Progenitor cell of endocrine pancreas (in vitro differentiated cells): Measurements from ENCODE around the gene ANKLE2. TPM values are rescaled to one million over a fixed set of nuclear protein-coding genes. Genes with fewer than 3 reads are reported as not detected.

ENCODE experiments used
- DNase-seq: peaks from one replicate; pipeline ENCODE4 v3.0.0; 2021; ENCODE audit warnings: low spot score; ENCODE audit not compliant: unreplicated experiment
- H3K27ac Mint-ChIP-seq: 2 replicates; pipeline ENCODE4 v1.8.0; 2021; ENCODE audit warnings: mild to moderate bottlenecking, moderate library complexity, mixed read lengths
- H3K27me3 Mint-ChIP-seq: 2 replicates; pipeline ENCODE4 v1.8.0; 2021; ENCODE audit warnings: mixed read lengths
- H3K36me3 Mint-ChIP-seq: 2 replicates; pipeline ENCODE4 v1.8.0; 2022; ENCODE audit warnings: mixed read lengths; ENCODE audit not compliant: insufficient read depth
- H3K4me1 Mint-ChIP-seq: 2 replicates; pipeline ENCODE4 v1.8.0; 2021; ENCODE audit warnings: low read depth, mixed read lengths
- H3K4me3 Mint-ChIP-seq: 2 replicates; pipeline ENCODE4 v1.8.0; 2021; ENCODE audit warnings: low read depth, mild to moderate bottlenecking, moderate library complexity, mixed read lengths
- H3K9me3 Mint-ChIP-seq: 2 replicates; pipeline ENCODE4 v1.8.0; 2021; ENCODE audit warnings: low read depth, mixed read lengths
- total RNA-seq: library from RNA; stranded (reverse); gene quantifications from 2 replicates; pipeline ENCODE4 v1.2.1, GENCODE V29; 2021
- TF ChIP-seq, protein P1 (sequence below): fragments of 200-600 bp; sonication (generic); IDR thresholded peaks from one replicate; pipeline ENCODE4 v1.5.0; 2021; ENCODE audit warnings: antibody characterized with exemption, mild to moderate bottlenecking; ENCODE audit not compliant: unreplicated experiment

ANKLE2 gene
- total RNA-seq, 1 donor from 2014 or later, result 81.1 TPM

DNA sequence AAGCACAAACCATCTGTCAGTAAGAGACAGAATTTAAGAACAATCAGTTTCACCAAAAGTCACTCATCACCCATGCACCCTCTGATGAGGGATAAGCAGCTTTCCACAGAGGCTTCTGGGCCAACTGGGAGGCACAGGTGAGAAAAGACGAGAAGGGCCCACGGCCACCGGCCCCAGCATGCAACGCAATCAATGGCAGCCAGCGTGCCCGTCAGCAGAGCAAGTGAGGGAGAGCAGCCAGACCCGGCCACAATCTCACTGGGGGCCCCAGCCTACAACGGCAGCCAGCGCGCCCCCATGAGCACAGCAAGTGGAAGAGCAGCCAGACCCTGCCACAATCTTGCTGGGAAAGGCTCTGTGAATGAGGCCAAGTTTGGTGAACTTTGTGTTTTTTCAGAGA lies 13.3 kb downstream of the ANKLE2 start:
- H3K27me3 Mint-ChIP-seq, result no peaks in the 10 kb centered on the region
- peaks cover 23% of the 10 kb centered on the region for H3K36me3 Mint-ChIP-seq
- no peaks in the 10 kb centered on the region for H3K9me3 Mint-ChIP-seq
- TF ChIP-seq, protein P1, sequence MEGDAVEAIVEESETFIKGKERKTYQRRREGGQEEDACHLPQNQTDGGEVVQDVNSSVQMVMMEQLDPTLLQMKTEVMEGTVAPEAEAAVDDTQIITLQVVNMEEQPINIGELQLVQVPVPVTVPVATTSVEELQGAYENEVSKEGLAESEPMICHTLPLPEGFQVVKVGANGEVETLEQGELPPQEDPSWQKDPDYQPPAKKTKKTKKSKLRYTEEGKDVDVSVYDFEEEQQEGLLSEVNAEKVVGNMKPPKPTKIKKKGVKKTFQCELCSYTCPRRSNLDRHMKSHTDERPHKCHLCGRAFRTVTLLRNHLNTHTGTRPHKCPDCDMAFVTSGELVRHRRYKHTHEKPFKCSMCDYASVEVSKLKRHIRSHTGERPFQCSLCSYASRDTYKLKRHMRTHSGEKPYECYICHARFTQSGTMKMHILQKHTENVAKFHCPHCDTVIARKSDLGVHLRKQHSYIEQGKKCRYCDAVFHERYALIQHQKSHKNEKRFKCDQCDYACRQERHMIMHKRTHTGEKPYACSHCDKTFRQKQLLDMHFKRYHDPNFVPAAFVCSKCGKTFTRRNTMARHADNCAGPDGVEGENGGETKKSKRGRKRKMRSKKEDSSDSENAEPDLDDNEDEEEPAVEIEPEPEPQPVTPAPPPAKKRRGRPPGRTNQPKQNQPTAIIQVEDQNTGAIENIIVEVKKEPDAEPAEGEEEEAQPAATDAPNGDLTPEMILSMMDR, result no peak
- no peaks in the 10 kb centered on the region for H3K4me1 Mint-ChIP-seq
- H3K27ac Mint-ChIP-seq, result no peak overlapping the region
- DNase-seq, result no peak
- H3K4me3 Mint-ChIP-seq, result no peak overlapping the region

DNA sequence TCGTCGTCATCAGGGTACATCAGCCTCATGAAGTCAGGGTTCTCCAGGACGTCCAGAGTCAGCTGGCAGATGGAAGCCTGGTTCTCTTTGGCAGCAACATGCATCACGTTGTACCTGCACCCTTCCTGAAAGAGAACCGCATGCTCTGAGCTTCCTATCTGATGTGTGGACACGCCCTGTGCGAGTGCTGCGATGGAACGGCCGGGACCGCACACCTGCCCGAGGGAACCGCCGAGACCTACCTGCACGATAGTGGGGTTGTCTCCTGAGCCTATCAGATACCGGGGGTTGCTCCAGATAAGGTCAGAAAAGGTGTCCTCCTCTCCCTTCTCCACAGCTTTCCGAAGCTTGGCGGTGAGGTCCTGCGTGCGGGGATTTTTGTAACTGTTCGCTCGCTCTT lies 13.7 kb downstream of the ANKLE2 start:
- Mint-ChIP-seq H3K4me3 (no peak overlapping the region), H3K9me3 (no peaks in the 10 kb centered on the region), H3K4me1 (no peaks in the 10 kb centered on the region), H3K36me3 (peaks cover 24% of the 10 kb centered on the region), H3K27ac (no peak overlapping the region), H3K27me3 (no peaks in the 10 kb centered on the region)
- TF ChIP-seq, protein P1, result no peak
- no peak for DNase-seq

DNA sequence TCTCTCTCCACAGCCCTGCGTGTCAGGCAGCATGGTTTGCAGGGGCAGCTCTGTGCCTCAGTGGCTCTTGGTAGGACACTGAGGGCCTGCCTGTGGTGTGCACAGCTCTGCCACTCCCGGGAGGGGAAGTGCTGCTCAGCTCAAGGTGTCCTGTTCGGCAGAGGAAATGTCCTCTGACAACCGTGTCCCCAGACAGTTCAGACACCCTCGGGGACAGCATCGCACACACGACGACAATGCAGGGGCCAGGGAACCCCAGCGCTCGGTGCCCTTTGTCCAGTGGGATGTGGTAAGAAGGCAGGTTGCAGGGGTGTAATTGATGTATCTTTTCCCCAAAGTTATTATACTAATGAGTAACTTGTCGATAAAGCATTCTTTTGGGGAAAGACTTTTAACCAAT lies 14.2 kb downstream of the ANKLE2 start:
- Mint-ChIP-seq H3K36me3 (peaks cover 26% of the 10 kb centered on the region), H3K27ac (no peak overlapping the region), H3K4me3 (no peak overlapping the region), H3K9me3 (no peaks in the 10 kb centered on the region), H3K4me1 (no peaks in the 10 kb centered on the region), H3K27me3 (no peaks in the 10 kb centered on the region)
- TF ChIP-seq, protein P1, result no peak
- DNase-seq, result no peak

DNA sequence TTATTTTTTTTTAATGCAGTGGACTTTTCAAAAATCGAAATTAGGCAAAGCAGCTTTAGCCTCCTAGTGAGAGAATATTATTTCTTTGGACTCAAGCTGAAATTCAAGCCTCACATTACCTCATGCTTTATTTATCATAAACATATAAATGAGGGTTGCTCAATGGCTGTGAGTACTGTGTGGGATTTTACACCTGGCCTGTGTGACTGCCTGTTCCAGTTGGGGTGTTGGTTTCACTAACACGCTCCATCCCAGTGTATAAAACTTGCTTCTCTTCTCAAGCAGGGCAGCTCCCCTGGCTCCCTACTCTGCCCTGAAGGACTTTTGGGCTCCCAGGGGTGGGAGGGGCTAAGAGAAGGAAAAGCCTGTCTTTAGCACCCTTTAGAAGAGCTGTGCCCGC lies 15.0 kb downstream of the ANKLE2 start:
- TF ChIP-seq, protein P1, result no peak
- DNase-seq, result no peak
- Mint-ChIP-seq H3K36me3 (peaks cover 30% of the 10 kb centered on the region), H3K4me3 (no peak overlapping the region), H3K9me3 (no peaks in the 10 kb centered on the region), H3K4me1 (no peaks in the 10 kb centered on the region), H3K27me3 (no peaks in the 10 kb centered on the region), H3K27ac (no peak overlapping the region)

DNA sequence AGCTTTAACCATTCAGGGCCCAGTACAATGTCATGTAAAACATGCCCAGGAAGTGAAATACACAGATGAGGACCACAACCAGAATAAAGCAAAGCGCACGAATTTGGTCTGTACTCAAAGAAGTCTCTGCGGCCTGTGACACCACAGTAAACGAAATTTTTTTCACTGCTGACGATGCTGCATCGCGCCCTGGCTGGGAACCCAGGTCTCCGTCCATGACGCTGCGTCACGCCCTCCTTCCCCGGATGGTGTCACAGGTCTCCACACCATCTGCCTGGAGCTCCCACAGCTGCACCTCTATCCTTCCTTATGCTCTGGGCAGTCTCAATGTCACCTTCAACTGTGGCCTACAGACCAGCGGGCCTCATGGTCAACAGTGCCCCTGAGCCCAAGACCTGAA lies 17.8 kb downstream of the ANKLE2 start:
- H3K4me3 Mint-ChIP-seq, result no peak overlapping the region
- H3K36me3 Mint-ChIP-seq, result peaks cover 32% of the 10 kb centered on the region
- H3K4me1 Mint-ChIP-seq, result no peaks in the 10 kb centered on the region
- no peaks in the 10 kb centered on the region for H3K9me3 Mint-ChIP-seq
- H3K27ac Mint-ChIP-seq, result no peak overlapping the region
- TF ChIP-seq, protein P1, result no peak
- no peaks in the 10 kb centered on the region for H3K27me3 Mint-ChIP-seq
- no peak for DNase-seq
